HG03469 (cell line): Measurements from ENCODE around the gene DIS3.
"Not testable (repeated sequence)": the region's sequence is repeated elsewhere in the genome, so short reads cannot be mapped to it uniquely, and the experiment has no call there.

Source experiments
- ATAC-seq: cut with Tn5 transposase; IDR thresholded peaks from one replicate; pipeline ENCODE4 v1.9.1; 2021; ENCODE audit warnings: mild to moderate bottlenecking, moderate library complexity, moderate number of reproducible peaks; ENCODE audit not compliant: unreplicated experiment

DIS3 gene

GRCh38 chr13:72781451-72782439 is at the start of gene DIS3, which contains the start of gene PIBF1:
Gene DIS3 (minus strand): TSS chr13:72781900. CDS start chr13:72781832, 68 bp downstream.
Gene PIBF1 (plus strand): TSS chr13:72782133. CDS start chr13:72783470, 1,337 bp downstream.
- peak; percentile 97 for ATAC-seq

DNA sequence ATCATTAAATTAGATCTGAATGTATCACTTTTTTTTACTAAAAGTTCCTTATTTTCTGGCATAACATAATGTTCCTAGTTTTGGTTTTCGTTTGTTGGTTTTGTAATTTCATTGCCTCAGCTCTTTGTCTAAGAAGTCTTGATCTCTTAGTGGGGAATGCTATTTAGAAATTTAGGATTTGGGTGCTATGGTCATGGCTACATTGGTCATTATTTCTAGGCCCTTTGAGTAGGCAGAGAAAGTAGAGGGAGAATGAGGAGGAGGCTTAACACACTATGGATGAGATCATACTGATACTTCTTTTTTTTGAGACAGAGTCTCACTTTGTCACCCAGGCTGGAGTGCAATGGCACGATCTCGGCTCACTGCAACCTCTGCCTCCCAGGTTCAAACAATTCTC is 42.0 kb upstream of the DIS3 start:
- ATAC-seq, result no peak

DNA sequence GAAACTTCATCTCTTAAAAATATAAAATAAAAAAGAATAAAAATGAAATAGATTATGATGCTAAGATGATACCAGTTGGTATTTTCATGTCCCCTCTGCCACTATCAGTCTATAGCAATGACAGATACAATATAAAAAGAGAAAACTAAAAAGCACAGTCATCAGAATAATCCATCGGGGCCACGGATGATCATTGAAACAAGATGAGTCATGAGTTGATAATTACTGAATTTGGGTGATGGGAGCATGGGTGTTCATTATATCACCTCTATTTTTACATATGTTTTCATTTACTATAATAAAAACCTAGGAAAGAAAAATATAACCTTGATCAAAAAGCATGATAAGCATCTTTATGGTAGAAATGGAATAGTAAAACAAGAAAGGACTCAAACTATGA is 41.4 kb upstream of the DIS3 start:
- no peak for ATAC-seq

- ATAC-seq, result no peak
Measured at GRCh38 chr13:72820898-72821279, 39.2 kb upstream of the DIS3 start.

GRCh38 chr13:72820156-72820897 is 38.6 kb upstream of the DIS3 start:
- ATAC-seq, result no peak

- ATAC-seq, result no peak
Measured at GRCh38 chr13:72808917-72809500, 27.3 kb upstream of the DIS3 start.

GRCh38 chr13:72806514-72806913 is 24.8 kb upstream of the DIS3 start:
- not testable (repeated sequence) for ATAC-seq

DNA sequence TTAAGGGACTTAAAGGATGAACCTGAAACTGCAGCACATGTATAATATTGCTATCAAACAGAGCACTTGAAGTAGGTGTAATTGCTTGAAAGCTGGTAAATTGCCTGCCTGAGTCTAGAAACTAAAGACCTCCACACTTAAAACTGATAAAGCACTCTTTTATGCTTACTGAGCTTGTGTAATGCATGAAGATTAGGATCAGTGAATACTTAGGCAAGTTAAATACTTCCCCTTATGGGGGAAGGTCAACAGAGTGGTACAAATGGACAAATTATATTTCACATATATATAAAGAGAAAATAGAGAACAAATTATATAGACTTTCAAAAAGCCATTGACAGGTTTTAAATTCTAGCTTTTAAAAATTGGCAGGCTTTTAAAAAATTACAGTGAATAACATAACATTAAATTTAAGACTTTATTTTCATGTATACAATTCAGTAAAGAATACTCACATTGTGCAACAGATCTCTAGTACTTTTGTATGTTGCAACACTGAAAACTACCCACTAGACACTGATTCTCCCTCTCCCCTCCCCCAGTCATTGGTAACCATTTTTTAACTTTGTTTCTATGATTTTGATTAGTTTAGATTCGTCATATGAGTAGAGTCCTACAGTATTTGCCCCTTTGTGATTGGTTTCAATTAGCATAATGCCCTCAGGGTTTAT is 24.1 kb upstream of the DIS3 start:
- no peak for ATAC-seq

DNA sequence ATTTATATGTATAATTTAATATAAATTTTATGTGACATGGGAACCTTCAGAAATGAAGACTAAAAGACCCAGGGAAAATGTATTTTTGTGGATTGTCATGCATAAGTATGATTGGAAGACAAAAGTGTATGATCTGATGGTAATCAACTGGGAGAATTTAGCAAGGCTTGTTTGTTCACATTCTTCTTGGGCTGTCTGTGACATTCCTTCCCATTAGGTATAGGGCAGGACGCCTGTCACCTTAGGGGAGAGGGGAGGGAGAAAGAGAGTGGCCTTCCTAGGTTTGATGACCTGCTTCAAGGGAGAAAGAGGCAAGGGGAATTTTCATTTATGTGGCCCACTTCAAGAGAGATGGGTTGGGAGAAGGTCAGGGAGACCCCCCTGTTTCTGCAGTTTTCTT is 22.6 kb upstream of the DIS3 start:
- no peak for ATAC-seq

DNA sequence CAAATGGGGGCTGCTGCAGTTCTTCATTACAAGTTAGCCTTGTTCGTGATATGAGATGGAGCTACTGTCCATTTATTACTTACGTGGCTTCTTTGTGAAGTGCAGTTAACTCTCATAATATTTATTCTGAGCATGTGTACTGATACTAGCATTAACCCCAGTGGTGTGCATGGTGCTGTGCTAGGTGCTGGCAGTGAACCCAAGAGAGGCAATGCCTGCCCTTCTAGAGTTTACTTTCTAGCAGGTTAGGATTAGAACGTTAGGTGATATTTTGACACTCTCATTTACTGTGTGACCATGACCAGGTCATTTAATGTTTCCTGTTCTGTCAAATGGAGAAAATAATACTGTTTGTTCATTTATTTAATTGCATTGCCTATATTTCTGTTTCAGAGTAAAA is 17.1 kb upstream of the DIS3 start:
- no peak for ATAC-seq

GRCh38 chr13:72792640-72793039 is 10.9 kb upstream of the DIS3 start:
- ATAC-seq, result no peak

- no peak for ATAC-seq
Measured at GRCh38 chr13:72788831-72789230, 7.1 kb upstream of the DIS3 start.

GRCh38 chr13:72784679-72785078 is 3.0 kb upstream of the DIS3 start:
- ATAC-seq, result not testable (repeated sequence)

- ATAC-seq, result no peak
Measured at GRCh38 chr13:72782717-72783116, 1.0 kb upstream of the DIS3 start.

DNA sequence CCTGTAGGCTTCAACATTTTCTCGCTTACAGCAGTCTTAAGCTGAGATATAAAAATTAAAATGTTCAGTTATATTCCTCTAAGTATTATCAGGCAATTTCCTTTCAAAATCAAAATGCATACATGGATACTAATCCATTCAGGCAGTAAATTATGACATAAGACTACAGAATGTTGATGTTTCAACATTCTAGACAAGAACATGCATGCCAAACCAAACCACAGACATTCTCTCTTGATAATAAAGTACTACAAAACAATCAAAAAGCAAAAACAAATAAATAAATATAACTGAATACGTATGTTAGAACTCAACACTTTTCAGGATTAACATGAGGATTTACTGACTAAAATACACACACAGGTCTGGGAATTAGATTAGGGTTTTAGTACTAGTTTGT is 7.7 kb downstream of the DIS3 start:
- ATAC-seq, result no peak

- no peak for ATAC-seq
Measured at GRCh38 chr13:72763411-72763810, 18.3 kb downstream of the DIS3 start.

DNA sequence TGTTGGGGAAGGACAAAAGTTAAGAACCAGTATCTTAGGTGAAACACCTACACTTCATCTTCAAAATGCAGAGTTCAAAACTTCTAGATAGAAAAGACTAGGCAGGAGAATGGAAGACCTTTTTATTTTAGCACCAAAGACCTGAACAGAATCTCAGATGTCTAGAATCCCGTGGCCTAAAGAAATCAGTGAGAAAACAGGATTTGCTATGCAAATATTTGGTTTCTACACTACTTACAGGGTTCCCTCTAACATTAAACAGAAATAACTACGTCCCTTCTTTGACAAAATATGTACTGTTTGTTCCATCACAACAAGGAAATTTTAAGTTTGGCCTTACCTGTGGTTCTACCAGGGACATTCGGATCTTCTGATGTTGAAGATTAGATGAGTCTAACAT is 21.5 kb downstream of the DIS3 start:
- ATAC-seq, result no peak

- no peak for ATAC-seq
Measured at GRCh38 chr13:72757792-72758535, 23.7 kb downstream of the DIS3 start.

DNA sequence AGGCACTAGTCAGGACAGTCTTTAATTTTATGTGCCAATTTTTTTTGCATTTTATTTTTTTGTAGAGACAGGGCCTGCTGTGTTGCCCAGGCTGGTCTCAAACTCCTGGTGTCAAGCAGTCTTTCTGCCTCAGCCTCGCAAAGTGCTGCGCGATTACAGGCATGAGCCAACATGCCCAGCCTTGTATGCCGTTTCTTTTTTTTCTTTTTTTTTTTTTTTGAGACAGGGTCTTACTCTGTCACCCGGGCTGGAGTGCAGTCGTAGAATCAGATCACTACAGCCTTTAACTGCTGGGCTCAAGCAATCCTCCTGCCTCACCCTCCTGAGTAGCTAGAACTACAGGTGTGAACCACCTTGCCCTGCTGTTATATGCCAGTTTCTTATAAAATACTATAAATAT is 27.6 kb downstream of the DIS3 start:
- no peak for ATAC-seq

DNA sequence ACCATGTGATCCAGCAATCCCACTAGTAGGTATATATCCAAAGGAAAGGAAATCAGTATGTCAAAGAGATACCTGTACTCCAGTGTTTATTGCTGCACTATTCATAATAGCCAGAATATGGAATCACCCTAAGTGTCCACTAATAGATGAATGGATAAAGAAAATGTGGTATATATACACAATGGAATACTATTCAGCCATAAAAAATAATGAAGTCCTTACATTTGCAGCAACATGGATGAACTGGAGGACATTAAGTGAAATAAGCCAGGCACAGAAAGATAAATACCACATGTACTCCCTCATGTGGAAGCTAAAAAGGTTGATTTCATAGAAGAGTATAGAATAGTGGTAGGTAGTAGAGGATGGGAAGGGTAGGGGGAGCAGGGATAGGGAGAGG is 30.5 kb downstream of the DIS3 start:
- no peak for ATAC-seq
